ENCODE measurements around the gene STK32B. TPM values are rescaled to one million over a fixed set of nuclear protein-coding genes. Genes with fewer than 3 reads are reported as not detected.

STK32B gene
- total and polyA plus RNA-seq, 7 experiments from 2014 or later = 1.7 TPM; not detected in 6

DNA sequence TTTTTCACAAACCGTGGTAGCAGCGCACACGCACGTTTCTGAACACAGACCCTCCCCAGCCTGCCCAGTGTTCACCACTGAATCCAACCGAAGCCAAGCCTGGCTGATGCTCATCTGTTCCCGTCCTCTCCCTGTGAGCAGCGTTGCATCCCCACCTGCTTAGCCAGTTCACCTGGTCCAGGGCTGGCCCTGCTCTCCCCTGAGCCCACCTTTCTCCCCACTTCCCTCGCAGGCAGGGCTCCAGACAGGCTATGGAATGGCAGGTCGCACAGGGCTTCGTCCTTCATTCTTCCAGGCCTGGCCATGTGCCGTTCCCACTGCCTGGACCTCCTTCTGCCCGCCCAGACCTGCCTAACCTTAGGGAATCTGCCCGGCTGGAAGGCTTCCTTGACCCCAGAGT, 410.2 kb downstream of the STK32B start:
- intact Hi-C loops (cut with micrococcal nuclease) = no loop called here
- Histone ChIP-seq H3K27ac (ENCODE audit: low read depth, low read length) (no peak overlapping the region), H3K4me3 (ENCODE audit: low read length) (no peak overlapping the region), H3K36me3 (ENCODE audit: control insufficient read depth in 2 of 3, insufficient read depth in 3 of 3, low read length in 3 of 3) (no peaks in the 10 kb centered on the region), H3K27me3 (ENCODE audit: control insufficient read depth in 2 of 2, insufficient read depth in 2 of 2, low read length in 2 of 2) (no peaks in the 10 kb centered on the region), H3K9me3 (ENCODE audit: control insufficient read depth in 2 of 3, low read length in 3 of 3) (no peaks in the 10 kb centered on the region), H3K4me1 (ENCODE audit: control insufficient read depth in 2 of 2, insufficient read depth in 2 of 2, low read length in 2 of 2) (no peaks in the 10 kb centered on the region)
- Mint-ChIP-seq H3K4me3 (no peak overlapping the region), H3K27me3 (peaks cover 0 to 3% (median 0%) of the 10 kb centered on the region in 5 donors), H3K27ac (no peak overlapping the region), H3K9me3 (no peaks in the 10 kb centered on the region), H3K4me1 (no peaks in the 10 kb centered on the region), H3K36me3 (no peaks in the 10 kb centered on the region)
- DNase-seq (no peak), ATAC-seq (no peak)
- POLR2A ChIA-PET = no interaction called here
- CTCF ChIA-PET = no interaction called here

DNA sequence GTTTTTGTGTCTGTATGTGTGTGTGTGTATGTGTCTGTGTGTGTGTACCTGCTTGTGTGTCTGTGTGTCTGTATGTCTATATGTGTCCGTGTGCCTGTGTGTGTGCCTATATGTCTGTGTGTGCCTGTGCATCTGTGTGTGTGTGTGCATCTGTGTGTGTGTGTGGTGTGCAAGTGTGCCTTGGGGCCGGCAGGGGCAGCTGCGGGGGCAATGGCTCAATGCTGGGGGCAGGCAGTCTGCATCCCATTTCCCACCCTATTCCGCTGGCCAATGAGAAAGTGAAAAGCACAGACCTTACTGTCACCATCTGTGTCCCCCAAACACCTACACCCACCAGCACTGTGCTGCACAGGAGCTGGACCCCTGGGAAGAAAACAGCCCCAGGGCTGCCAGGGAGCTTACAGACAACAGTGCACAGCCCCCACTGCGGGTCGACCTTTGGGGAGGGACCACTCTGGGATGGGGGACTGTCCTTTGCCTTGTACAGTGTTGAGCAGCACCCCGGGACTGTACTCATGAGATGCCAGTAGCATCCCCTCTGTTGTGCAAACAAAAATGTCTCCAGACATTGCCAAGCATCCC, 411.1 kb downstream of the STK32B start:
- H3K36me3 ChIP-seq (ENCODE audit: control insufficient read depth in 2 of 3, insufficient read depth in 3 of 3, low read length in 3 of 3) = no peaks in the 10 kb centered on the region
- no peaks in the 10 kb centered on the region for H3K4me1 ChIP-seq (ENCODE audit: control insufficient read depth in 2 of 2, insufficient read depth in 2 of 2, low read length in 2 of 2)
- no peaks in the 10 kb centered on the region for H3K27me3 ChIP-seq (ENCODE audit: control insufficient read depth in 2 of 2, insufficient read depth in 2 of 2, low read length in 2 of 2)
- ChIA-PET CTCF (no interaction called here), POLR2A (no interaction called here)
- H3K9me3 ChIP-seq (ENCODE audit: control insufficient read depth in 2 of 3, low read length in 3 of 3) = no peaks in the 10 kb centered on the region
- DNase-seq (no peak), ATAC-seq (no peak)
- no peak overlapping the region for H3K4me3 ChIP-seq (ENCODE audit: low read length)
- Mint-ChIP-seq H3K9me3 (no peaks in the 10 kb centered on the region), H3K4me1 (no peaks in the 10 kb centered on the region), H3K36me3 (no peaks in the 10 kb centered on the region), H3K27me3 (peaks cover 0 to 3% (median 0%) of the 10 kb centered on the region in 5 donors), H3K4me3 (no peak overlapping the region), H3K27ac (no peak overlapping the region)
- intact Hi-C loops (cut with micrococcal nuclease) = no loop called here
- no peak overlapping the region for H3K27ac ChIP-seq (ENCODE audit: low read depth, low read length)

DNA sequence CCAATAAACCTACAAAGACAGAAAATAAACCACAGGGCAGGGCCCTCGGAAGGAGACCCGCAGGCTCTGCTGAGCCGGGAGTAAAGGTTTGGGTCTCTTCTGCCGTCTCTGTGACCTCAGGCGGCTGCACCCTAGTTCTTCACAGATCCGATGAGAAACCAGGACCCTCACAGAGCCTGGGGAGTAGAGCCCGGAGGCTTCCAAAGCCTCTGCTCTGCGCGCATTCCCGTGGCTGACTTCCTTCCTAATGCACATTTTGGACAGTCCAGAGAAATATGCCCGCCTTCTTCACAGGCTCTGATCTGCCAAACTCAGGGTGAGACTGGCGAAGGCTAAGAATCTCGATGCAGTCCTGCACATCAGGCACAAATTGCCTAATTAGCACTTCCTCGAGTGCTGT, 411.6 kb downstream of the STK32B start:
- CTCF ChIA-PET = no interaction called here
- no peak overlapping the region for H3K27ac Mint-ChIP-seq
- no peaks in the 10 kb centered on the region for H3K9me3 ChIP-seq (ENCODE audit: control insufficient read depth in 2 of 3, low read length in 3 of 3)
- H3K27ac ChIP-seq (ENCODE audit: low read depth, low read length) = no peak overlapping the region
- DNase-seq = no peak
- POLR2A ChIA-PET = no interaction called here
- no peaks in the 10 kb centered on the region for H3K9me3 Mint-ChIP-seq
- no peaks in the 10 kb centered on the region for H3K4me1 Mint-ChIP-seq
- H3K4me3 ChIP-seq (ENCODE audit: low read length) = no peak overlapping the region
- peaks cover 0 to 3% (median 0%) of the 10 kb centered on the region in 5 donors for H3K27me3 Mint-ChIP-seq
- no peaks in the 10 kb centered on the region for H3K36me3 Mint-ChIP-seq
- no peaks in the 10 kb centered on the region for H3K27me3 ChIP-seq (ENCODE audit: control insufficient read depth in 2 of 2, insufficient read depth in 2 of 2, low read length in 2 of 2)
- no peak overlapping the region for H3K4me3 Mint-ChIP-seq
- no peaks in the 10 kb centered on the region for H3K4me1 ChIP-seq (ENCODE audit: control insufficient read depth in 2 of 2, insufficient read depth in 2 of 2, low read length in 2 of 2)
- H3K36me3 ChIP-seq (ENCODE audit: control insufficient read depth in 2 of 3, insufficient read depth in 3 of 3, low read length in 3 of 3) = no peaks in the 10 kb centered on the region
- no peak for ATAC-seq
- intact Hi-C loops (cut with micrococcal nuclease) = no loop called here

DNA sequence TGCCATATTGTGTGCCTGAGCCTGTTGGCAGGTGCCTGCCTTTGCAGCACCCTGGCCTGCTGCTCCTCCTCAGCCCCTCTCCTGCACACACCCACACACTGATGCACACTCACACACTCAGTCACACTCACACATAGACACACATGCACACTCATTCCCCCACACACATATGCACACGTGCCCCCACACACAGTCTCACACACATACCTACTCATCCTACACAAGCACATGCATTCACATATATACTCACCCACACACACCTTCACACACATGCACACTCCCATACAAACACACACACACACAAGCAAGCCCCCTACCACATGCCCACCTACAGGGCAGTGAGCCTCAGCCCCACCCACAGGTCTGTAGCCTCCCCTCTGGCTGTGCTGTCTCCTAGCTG, 412.1 kb downstream of the STK32B start:
- H3K4me1 Mint-ChIP-seq = no peaks in the 10 kb centered on the region
- H3K4me3 ChIP-seq (ENCODE audit: low read length) = no peak overlapping the region
- ChIA-PET CTCF (no interaction called here), POLR2A (no interaction called here)
- H3K27me3 Mint-ChIP-seq = peaks cover 0 to 6% (median 0%) of the 10 kb centered on the region in 5 donors
- H3K36me3 Mint-ChIP-seq = no peaks in the 10 kb centered on the region
- intact Hi-C loops (cut with micrococcal nuclease) = no loop called here
- no peaks in the 10 kb centered on the region for H3K9me3 Mint-ChIP-seq
- DNase-seq = no peak
- no peaks in the 10 kb centered on the region for H3K36me3 ChIP-seq (ENCODE audit: control insufficient read depth in 2 of 3, insufficient read depth in 3 of 3, low read length in 3 of 3)
- H3K9me3 ChIP-seq (ENCODE audit: control insufficient read depth in 2 of 3, low read length in 3 of 3) = no peaks in the 10 kb centered on the region
- H3K27me3 ChIP-seq (ENCODE audit: control insufficient read depth in 2 of 2, insufficient read depth in 2 of 2, low read length in 2 of 2) = no peaks in the 10 kb centered on the region
- H3K4me3 Mint-ChIP-seq = no peak overlapping the region
- no peak overlapping the region for H3K27ac ChIP-seq (ENCODE audit: low read depth, low read length)
- H3K27ac Mint-ChIP-seq = no peak overlapping the region
- no peak for ATAC-seq
- no peaks in the 10 kb centered on the region for H3K4me1 ChIP-seq (ENCODE audit: control insufficient read depth in 2 of 2, insufficient read depth in 2 of 2, low read length in 2 of 2)

DNA sequence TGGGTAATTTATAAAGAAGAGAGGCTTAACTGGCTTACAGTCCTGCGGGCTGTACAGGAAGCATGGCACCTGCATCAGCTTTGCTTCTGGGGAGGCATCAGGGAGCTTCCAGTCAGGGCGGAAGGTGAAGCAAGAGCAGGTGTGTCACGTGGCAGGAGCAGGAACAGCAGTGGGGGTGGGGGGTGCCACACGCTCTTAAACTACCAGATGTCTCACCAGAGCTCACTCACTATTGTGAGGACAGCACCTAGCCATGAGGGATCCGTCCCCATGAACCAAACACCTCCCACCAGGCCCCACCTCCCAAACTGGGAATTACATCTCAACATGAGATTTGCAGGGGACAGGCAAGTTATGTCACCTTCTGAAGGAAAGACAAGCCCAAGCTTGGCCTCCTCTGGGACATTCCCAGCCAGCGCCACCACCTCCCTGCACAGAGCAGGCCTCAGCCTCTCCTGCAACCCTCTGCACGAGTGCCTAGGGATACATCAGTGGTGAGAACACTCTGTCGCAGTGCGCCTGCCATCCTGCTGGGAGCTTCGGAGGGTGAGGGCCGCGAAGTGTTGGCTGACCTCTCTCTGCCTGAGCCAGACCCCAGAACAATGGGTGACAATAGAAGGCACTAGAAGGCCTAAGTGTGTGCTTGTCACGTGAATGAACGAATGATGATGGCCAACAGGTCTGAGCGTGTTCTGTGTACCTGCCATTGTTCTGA, 412.8 kb downstream of the STK32B start:
- intact Hi-C loops (cut with micrococcal nuclease) = no loop called here
- Histone ChIP-seq H3K4me1 (ENCODE audit: control insufficient read depth in 2 of 2, insufficient read depth in 2 of 2, low read length in 2 of 2) (no peaks in the 10 kb centered on the region), H3K27ac (ENCODE audit: low read depth, low read length) (no peak overlapping the region), H3K9me3 (ENCODE audit: control insufficient read depth in 2 of 3, low read length in 3 of 3) (no peaks in the 10 kb centered on the region), H3K4me3 (ENCODE audit: low read length) (no peak overlapping the region), H3K27me3 (ENCODE audit: control insufficient read depth in 2 of 2, insufficient read depth in 2 of 2, low read length in 2 of 2) (no peaks in the 10 kb centered on the region), H3K36me3 (ENCODE audit: control insufficient read depth in 2 of 3, insufficient read depth in 3 of 3, low read length in 3 of 3) (no peaks in the 10 kb centered on the region)
- H3K27ac Mint-ChIP-seq = no peak overlapping the region
- ATAC-seq (no peak), DNase-seq (no peak)
- H3K4me1 Mint-ChIP-seq = no peaks in the 10 kb centered on the region
- POLR2A ChIA-PET = no interaction called here
- H3K9me3 Mint-ChIP-seq = peaks cover 0 to under 1% (median 0%) of the 10 kb centered on the region in 11 donors
- H3K36me3 Mint-ChIP-seq = no peaks in the 10 kb centered on the region
- H3K4me3 Mint-ChIP-seq = no peak overlapping the region
- peaks cover 0 to 6% (median 0%) of the 10 kb centered on the region in 5 donors for H3K27me3 Mint-ChIP-seq
- CTCF ChIA-PET = no interaction called here

DNA sequence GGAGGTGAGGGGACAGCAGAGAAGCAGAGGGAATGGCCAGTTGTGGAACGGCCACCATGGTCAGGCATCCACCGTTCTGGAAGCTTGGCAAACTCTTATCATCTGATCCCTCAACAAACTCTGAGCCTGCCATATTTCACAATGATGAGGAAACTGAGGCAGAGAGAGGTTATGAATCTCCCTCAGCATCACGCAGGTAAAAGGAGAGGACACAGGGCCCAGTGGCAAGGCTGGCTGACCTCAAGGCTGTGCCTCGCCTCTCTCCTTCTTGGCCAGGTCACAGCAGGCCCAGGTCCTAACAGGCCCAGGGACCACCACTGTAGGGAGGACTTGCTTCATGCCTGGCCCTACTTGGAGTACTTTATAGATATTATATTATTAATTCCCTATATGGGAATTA, 414.2 kb downstream of the STK32B start:
- H3K27me3 Mint-ChIP-seq = peaks cover 0 to 6% (median 0%) of the 10 kb centered on the region in 5 donors
- Histone ChIP-seq H3K9me3 (ENCODE audit: control insufficient read depth in 2 of 3, low read length in 3 of 3) (no peaks in the 10 kb centered on the region), H3K27me3 (ENCODE audit: control insufficient read depth in 2 of 2, insufficient read depth in 2 of 2, low read length in 2 of 2) (no peaks in the 10 kb centered on the region), H3K36me3 (ENCODE audit: control insufficient read depth in 2 of 3, insufficient read depth in 3 of 3, low read length in 3 of 3) (no peaks in the 10 kb centered on the region), H3K4me1 (ENCODE audit: control insufficient read depth in 2 of 2, insufficient read depth in 2 of 2, low read length in 2 of 2) (no peaks in the 10 kb centered on the region), H3K27ac (ENCODE audit: low read depth, low read length) (no peak overlapping the region), H3K4me3 (ENCODE audit: low read length) (no peak overlapping the region)
- intact Hi-C loops (cut with micrococcal nuclease) = no loop called here
- H3K4me1 Mint-ChIP-seq = no peaks in the 10 kb centered on the region
- ChIA-PET CTCF (no interaction called here), POLR2A (no interaction called here)
- H3K9me3 Mint-ChIP-seq = peaks cover 0 to 4% (median 0%) of the 10 kb centered on the region in 11 donors
- H3K27ac Mint-ChIP-seq = no peak overlapping the region
- H3K36me3 Mint-ChIP-seq = no peaks in the 10 kb centered on the region
- no peak overlapping the region for H3K4me3 Mint-ChIP-seq
- ATAC-seq (no peak), DNase-seq (no peak)

DNA sequence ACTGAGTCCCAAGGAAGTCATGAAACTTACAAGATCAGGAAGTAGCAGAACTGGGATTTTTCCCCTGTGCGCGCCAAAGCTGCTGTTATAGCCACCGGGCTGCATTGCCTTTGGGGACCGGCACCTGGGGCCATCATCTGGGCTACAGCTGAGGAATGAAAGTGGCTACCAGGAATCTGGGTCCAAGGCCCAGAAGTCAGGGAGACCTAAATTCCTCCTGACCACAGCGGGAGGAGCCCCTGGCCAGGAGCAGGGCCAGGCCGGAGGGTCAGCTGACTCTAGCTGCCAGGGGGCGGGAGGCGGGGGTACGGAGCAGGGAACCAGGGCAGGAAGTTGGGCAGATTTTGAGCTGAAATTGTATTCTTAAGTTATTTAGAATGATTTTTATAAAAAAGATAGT, 414.7 kb downstream of the STK32B start:
- no peak overlapping the region for H3K4me3 Mint-ChIP-seq
- ATAC-seq = no peak
- Histone ChIP-seq H3K4me3 (ENCODE audit: low read length) (no peak overlapping the region), H3K27ac (ENCODE audit: low read depth, low read length) (no peak overlapping the region), H3K36me3 (ENCODE audit: control insufficient read depth in 2 of 3, insufficient read depth in 3 of 3, low read length in 3 of 3) (no peaks in the 10 kb centered on the region), H3K27me3 (ENCODE audit: control insufficient read depth in 2 of 2, insufficient read depth in 2 of 2, low read length in 2 of 2) (no peaks in the 10 kb centered on the region), H3K9me3 (ENCODE audit: control insufficient read depth in 2 of 3, low read length in 3 of 3) (no peaks in the 10 kb centered on the region), H3K4me1 (ENCODE audit: control insufficient read depth in 2 of 2, insufficient read depth in 2 of 2, low read length in 2 of 2) (no peaks in the 10 kb centered on the region)
- no peak overlapping the region for H3K27ac Mint-ChIP-seq
- no peaks in the 10 kb centered on the region for H3K36me3 Mint-ChIP-seq
- intact Hi-C loops (cut with micrococcal nuclease) = no loop called here
- no peak for DNase-seq
- peaks cover 0 to 4% (median 0%) of the 10 kb centered on the region in 11 donors for H3K9me3 Mint-ChIP-seq
- H3K4me1 Mint-ChIP-seq = no peaks in the 10 kb centered on the region
- POLR2A ChIA-PET = no interaction called here
- CTCF ChIA-PET = no interaction called here
- H3K27me3 Mint-ChIP-seq = peaks cover 0 to 6% (median 0%) of the 10 kb centered on the region in 5 donors

All from naive thymus-derived CD4-positive, alpha-beta T cell (primary cell).